Liver (tissue), 3 donors: Measurements from ENCODE around the gene PAK4.

Source experiments
- EGR1 ChIP-seq, 2 donors: IDR thresholded peaks; 2 replicates each; pipeline ENCODE4 v1.6.1; 2016 to 2018; ENCODE audit warnings: antibody characterized with exemption in 2 of 2, low read depth in 2 of 2
- TAF1 ChIP-seq: conservative IDR thresholded peaks from 2 replicates; pipeline ENCODE4 v1.6.1; 2016; ENCODE audit warnings: antibody characterized with exemption, mild to moderate bottlenecking
- TF ChIP-seq, protein P1 (sequence below): fragments of 150-350 bp; IDR thresholded peaks from 2 replicates; pipeline ENCODE4 v1.5.1; 2017; ENCODE audit warnings: improper control_type of control experiment, low read depth, low read length; ENCODE audit not compliant: missing input control
- donor health status: healthy.
- donor health status: healthy.

DNA sequence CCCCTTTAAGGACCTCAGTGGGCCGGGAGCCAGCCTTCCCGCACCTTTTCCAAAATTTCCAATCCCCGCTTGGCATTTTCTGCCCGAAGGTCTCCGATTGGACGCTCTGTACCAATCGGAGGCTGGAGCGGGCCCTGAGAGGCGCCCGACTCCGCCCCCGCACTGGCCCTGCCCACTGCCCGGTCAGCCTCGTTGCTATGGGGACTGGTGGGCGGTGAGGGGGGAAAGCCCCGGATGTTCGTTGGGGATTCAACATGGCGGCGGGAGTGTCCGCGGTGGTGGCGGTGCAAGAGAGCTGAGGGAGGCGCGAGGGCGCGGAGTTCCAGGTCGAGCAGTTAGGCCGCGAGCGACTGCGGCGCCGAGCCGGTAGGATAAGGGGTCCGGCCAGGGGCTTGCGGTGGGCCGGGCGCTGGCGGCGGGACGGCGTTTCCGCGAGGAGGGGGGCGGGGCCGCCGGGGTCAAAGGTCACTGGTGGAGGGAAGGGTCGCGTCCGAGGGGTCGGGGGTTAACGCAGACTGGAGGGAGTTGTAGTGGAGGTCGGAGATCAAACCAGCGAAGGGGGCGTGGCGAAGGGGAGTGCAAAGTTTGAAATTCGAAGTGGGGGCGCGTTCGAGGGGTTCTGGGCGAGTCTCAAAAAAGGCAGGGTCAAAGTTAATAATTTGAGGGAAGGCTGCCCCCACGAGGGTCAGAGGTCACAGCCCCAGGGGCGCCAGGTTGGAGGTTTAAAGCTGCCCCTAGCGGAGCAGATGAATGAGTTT lies at the start of gene PAK4:
- TF ChIP-seq EGR1 (IDR thresholded peaks at IDR 0.05; ENCODE audit: low read depth in 2 of 2) (peak; percentile 98 to 99), TAF1 (no peak)
- TF ChIP-seq, protein P1, sequence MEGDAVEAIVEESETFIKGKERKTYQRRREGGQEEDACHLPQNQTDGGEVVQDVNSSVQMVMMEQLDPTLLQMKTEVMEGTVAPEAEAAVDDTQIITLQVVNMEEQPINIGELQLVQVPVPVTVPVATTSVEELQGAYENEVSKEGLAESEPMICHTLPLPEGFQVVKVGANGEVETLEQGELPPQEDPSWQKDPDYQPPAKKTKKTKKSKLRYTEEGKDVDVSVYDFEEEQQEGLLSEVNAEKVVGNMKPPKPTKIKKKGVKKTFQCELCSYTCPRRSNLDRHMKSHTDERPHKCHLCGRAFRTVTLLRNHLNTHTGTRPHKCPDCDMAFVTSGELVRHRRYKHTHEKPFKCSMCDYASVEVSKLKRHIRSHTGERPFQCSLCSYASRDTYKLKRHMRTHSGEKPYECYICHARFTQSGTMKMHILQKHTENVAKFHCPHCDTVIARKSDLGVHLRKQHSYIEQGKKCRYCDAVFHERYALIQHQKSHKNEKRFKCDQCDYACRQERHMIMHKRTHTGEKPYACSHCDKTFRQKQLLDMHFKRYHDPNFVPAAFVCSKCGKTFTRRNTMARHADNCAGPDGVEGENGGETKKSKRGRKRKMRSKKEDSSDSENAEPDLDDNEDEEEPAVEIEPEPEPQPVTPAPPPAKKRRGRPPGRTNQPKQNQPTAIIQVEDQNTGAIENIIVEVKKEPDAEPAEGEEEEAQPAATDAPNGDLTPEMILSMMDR: no peak
